ENCODE measurements around the gene PARVB.

DNA sequence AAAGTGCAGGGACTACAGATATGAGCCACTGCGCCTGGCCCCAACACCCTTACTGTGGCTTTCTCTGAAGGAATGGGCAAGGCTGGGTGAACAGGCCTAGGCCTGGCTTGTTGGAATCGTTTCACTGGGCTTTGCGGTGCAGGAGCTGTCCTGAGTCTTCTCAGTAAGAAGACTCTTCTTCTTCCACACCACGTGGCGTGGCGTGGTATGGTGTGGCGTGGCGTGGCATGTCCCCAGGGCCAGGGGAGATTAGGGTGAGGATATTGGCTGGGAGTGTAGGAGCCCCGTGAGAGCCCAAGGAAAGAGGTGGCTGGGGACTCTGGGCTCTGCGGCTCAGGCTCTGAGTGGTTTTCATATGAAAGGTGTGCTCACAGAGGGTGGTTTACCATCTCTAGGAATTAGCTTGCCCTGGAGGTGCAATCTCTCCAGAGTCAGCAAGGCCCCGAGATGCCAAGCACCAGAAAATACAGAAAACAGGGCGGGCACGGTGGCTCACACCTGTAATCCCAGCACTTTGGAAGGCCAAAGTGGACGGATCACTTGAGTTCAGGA lies 70.7 kb downstream of the PARVB start:
- TF ChIP-seq POLR2A (IDR thresholded peaks at IDR 0.05) (no peak), POLR2AphosphoS5 (IDR thresholded peaks at IDR 0.05) (no peak), EP300 (IDR thresholded peaks at IDR 0.05) (no peak)
- TF ChIP-seq, protein P1, sequence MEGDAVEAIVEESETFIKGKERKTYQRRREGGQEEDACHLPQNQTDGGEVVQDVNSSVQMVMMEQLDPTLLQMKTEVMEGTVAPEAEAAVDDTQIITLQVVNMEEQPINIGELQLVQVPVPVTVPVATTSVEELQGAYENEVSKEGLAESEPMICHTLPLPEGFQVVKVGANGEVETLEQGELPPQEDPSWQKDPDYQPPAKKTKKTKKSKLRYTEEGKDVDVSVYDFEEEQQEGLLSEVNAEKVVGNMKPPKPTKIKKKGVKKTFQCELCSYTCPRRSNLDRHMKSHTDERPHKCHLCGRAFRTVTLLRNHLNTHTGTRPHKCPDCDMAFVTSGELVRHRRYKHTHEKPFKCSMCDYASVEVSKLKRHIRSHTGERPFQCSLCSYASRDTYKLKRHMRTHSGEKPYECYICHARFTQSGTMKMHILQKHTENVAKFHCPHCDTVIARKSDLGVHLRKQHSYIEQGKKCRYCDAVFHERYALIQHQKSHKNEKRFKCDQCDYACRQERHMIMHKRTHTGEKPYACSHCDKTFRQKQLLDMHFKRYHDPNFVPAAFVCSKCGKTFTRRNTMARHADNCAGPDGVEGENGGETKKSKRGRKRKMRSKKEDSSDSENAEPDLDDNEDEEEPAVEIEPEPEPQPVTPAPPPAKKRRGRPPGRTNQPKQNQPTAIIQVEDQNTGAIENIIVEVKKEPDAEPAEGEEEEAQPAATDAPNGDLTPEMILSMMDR (IDR thresholded peaks at IDR 0.05) = no peak
